ENCODE measurements around the gene TBC1D19. TPM values are rescaled to one million over a fixed set of nuclear protein-coding genes. Genes with fewer than 3 reads are reported as not detected.

The TBC1D19 gene
- total RNA-seq, 5 donors from 2014 or later (not counting 1 experiment from before 2014, with no cell fraction given) = 6.8 to 11.6 (median 9.4) TPM

DNA sequence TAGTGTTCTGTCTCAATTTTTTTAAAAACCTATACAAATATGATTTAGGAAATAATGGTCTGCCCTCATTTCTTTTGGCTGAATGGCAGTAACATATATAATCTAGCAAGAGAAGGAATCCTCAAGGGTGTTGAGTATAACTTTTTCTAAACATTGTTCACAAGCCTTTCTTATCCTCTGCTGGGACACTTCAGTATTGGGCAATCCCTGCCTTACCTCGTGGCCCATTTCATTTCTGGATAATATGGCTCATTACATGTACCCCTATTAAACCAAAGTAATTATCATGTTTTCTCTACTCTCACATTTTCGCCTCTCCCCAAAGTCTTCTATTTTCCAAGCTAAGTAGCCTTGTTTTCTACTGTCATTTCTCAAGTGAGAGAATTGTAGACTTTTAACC, 166.0 kb downstream of the TBC1D19 start:
- H3K27ac ChIP-seq (ENCODE audit: low read length) = no peak overlapping the region
- no peak overlapping the region for H3K4me3 ChIP-seq (ENCODE audit: control insufficient read depth in 1 of 2, extremely low read depth in 1 of 2, low read length in 1 of 2)
- POLR2A ChIA-PET = no interaction called here
- Mint-ChIP-seq H3K9me3 (peaks cover 0 to 5% (median 0%) of the 10 kb centered on the region in 3 donors), H3K36me3 (peaks cover 49% of the 10 kb centered on the region), H3K27ac (no peak overlapping the region), H3K4me1 (peaks cover 0 to 10% (median 0%) of the 10 kb centered on the region in 3 donors), H3K27me3 (no peaks in the 10 kb centered on the region), H3K4me3 (no peak overlapping the region)
- no peaks in the 10 kb centered on the region for H3K9me3 ChIP-seq
- H3K36me3 ChIP-seq (ENCODE audit: control insufficient read depth in 2 of 2, extremely low read depth in 1 of 2, insufficient read depth in 1 of 2, low read length in 1 of 2) = peaks cover 0 to 13% of the 10 kb centered on the region in 2 donors
- no peak for ATAC-seq (replicated peaks in 1 of 4)
- no peaks in the 10 kb centered on the region for H3K4me1 ChIP-seq (ENCODE audit: control insufficient read depth in 1 of 2, extremely low read depth in 1 of 2, insufficient read depth in 2 of 2, low read length in 2 of 2)
- CTCF ChIA-PET = interaction anchor here in 1 of 2 donors (0.6 kb wide), 1 partner anchor 1421 kb away, joined by 6 read pairs; no protein-coding TSS in a partner anchor
- WGBS (ENCODE audit: insufficient coverage) = 90% methylated on average over 1 of the region's 2 CpGs
- no peak for DNase-seq
- no peaks in the 10 kb centered on the region for H3K27me3 ChIP-seq (replicated peaks in 1 of 2; ENCODE audit: control insufficient read depth in 2 of 2, extremely low read depth in 1 of 2, insufficient read depth in 2 of 2, low read length in 1 of 2)

GRCh38 chr4:26751004-26751403, 167.1 kb downstream of the TBC1D19 start:
- peaks cover 0 to 5% (median 0%) of the 10 kb centered on the region in 3 donors for H3K9me3 Mint-ChIP-seq
- Histone ChIP-seq H3K4me1 (ENCODE audit: control insufficient read depth in 1 of 2, extremely low read depth in 1 of 2, insufficient read depth in 2 of 2, low read length in 2 of 2) (no peaks in the 10 kb centered on the region), H3K9me3 (no peaks in the 10 kb centered on the region), H3K36me3 (ENCODE audit: control insufficient read depth in 2 of 2, extremely low read depth in 1 of 2, insufficient read depth in 1 of 2, low read length in 1 of 2) (peaks cover 0 to 13% of the 10 kb centered on the region in 2 donors), H3K4me3 (ENCODE audit: control insufficient read depth in 1 of 2, extremely low read depth in 1 of 2, low read length in 1 of 2) (no peak overlapping the region), H3K27me3 (replicated peaks in 1 of 2; ENCODE audit: control insufficient read depth in 2 of 2, extremely low read depth in 1 of 2, insufficient read depth in 2 of 2, low read length in 1 of 2) (no peaks in the 10 kb centered on the region), H3K27ac (ENCODE audit: low read length) (no peak overlapping the region)
- POLR2A ChIA-PET = no interaction called here
- peaks cover 0 to 10% (median 0%) of the 10 kb centered on the region in 3 donors for H3K4me1 Mint-ChIP-seq
- CTCF ChIA-PET = no interaction called here
- H3K27ac Mint-ChIP-seq = no peak overlapping the region
- H3K27me3 Mint-ChIP-seq = no peaks in the 10 kb centered on the region
- H3K36me3 Mint-ChIP-seq = peaks cover 50% of the 10 kb centered on the region
- ATAC-seq (replicated peaks in 1 of 4) (no peak), DNase-seq (no peak)
- H3K4me3 Mint-ChIP-seq = no peak overlapping the region

- no peaks in the 10 kb centered on the region for H3K4me1 ChIP-seq (ENCODE audit: control insufficient read depth in 1 of 2, extremely low read depth in 1 of 2, insufficient read depth in 2 of 2, low read length in 2 of 2)
- Mint-ChIP-seq H3K9me3 (no peaks in the 10 kb centered on the region), H3K4me1 (peaks cover 0 to 5% (median 0%) of the 10 kb centered on the region in 3 donors), H3K36me3 (peaks cover 44% of the 10 kb centered on the region), H3K27me3 (no peaks in the 10 kb centered on the region), H3K27ac (no peak overlapping the region), H3K4me3 (no peak overlapping the region)
- DNase-seq (no peak), ATAC-seq (replicated peaks in 1 of 4) (no peak)
- no peaks in the 10 kb centered on the region for H3K27me3 ChIP-seq (replicated peaks in 1 of 2; ENCODE audit: control insufficient read depth in 2 of 2, extremely low read depth in 1 of 2, insufficient read depth in 2 of 2, low read length in 1 of 2)
- H3K27ac ChIP-seq (ENCODE audit: low read length) = no peak overlapping the region
- no CpG with 5 or more reads among the region's 1 CpG for WGBS (ENCODE audit: insufficient coverage)
- no peak overlapping the region for H3K4me3 ChIP-seq (ENCODE audit: control insufficient read depth in 1 of 2, extremely low read depth in 1 of 2, low read length in 1 of 2)
- ChIA-PET CTCF (no interaction called here), POLR2A (no interaction called here)
- H3K9me3 ChIP-seq = no peaks in the 10 kb centered on the region
- peaks cover 0 to 13% of the 10 kb centered on the region in 2 donors for H3K36me3 ChIP-seq (ENCODE audit: control insufficient read depth in 2 of 2, extremely low read depth in 1 of 2, insufficient read depth in 1 of 2, low read length in 1 of 2)
These were observed 168.0 kb downstream of the TBC1D19 start for GRCh38 chr4:26751838-26752237.

DNA sequence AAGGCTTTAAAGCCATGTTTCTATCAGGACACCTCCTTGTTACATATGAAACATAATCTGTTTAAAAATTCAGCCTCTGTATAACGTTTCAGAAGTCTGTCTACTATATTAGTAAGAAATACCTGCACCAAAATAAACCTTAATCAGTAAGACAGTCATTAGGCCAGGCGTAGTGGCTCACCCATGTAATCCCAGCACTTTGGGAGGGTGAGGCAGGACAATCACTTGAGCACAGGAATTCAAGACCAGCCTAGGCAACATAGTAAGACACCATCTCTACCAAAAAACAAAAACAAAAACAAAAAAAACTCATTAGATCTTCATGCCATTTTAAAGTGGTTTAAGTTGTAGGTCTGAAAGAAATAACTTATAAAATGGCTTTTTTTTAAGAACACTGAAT, 169.3 kb downstream of the TBC1D19 start:
- H3K4me1 ChIP-seq (ENCODE audit: control insufficient read depth in 1 of 2, extremely low read depth in 1 of 2, insufficient read depth in 2 of 2, low read length in 2 of 2) = no peaks in the 10 kb centered on the region
- POLR2A ChIA-PET = no interaction called here
- no peak overlapping the region for H3K27ac ChIP-seq (ENCODE audit: low read length)
- Mint-ChIP-seq H3K4me3 (no peak overlapping the region), H3K4me1 (peaks cover 0 to 4% (median 0%) of the 10 kb centered on the region in 3 donors), H3K27me3 (no peaks in the 10 kb centered on the region), H3K9me3 (no peaks in the 10 kb centered on the region), H3K36me3 (peaks cover 54% of the 10 kb centered on the region), H3K27ac (no peak overlapping the region)
- H3K36me3 ChIP-seq (ENCODE audit: control insufficient read depth in 2 of 2, extremely low read depth in 1 of 2, insufficient read depth in 1 of 2, low read length in 1 of 2) = peaks cover 0 to 13% of the 10 kb centered on the region in 2 donors
- DNase-seq = no peak
- no peaks in the 10 kb centered on the region for H3K9me3 ChIP-seq
- no peak overlapping the region for H3K4me3 ChIP-seq (ENCODE audit: control insufficient read depth in 1 of 2, extremely low read depth in 1 of 2, low read length in 1 of 2)
- H3K27me3 ChIP-seq (replicated peaks in 1 of 2; ENCODE audit: control insufficient read depth in 2 of 2, extremely low read depth in 1 of 2, insufficient read depth in 2 of 2, low read length in 1 of 2) = no peaks in the 10 kb centered on the region
- ATAC-seq (replicated peaks in 1 of 4) = no peak
- CTCF ChIA-PET = no interaction called here
- no CpG with 5 or more reads among the region's 2 CpGs for WGBS (ENCODE audit: insufficient coverage)

GRCh38 chr4:26753617-26754016, 169.7 kb downstream of the TBC1D19 start:
- no peaks in the 10 kb centered on the region for H3K4me1 ChIP-seq (ENCODE audit: control insufficient read depth in 1 of 2, extremely low read depth in 1 of 2, insufficient read depth in 2 of 2, low read length in 2 of 2)
- Mint-ChIP-seq H3K27me3 (no peaks in the 10 kb centered on the region), H3K4me3 (no peak overlapping the region), H3K27ac (no peak overlapping the region), H3K9me3 (no peaks in the 10 kb centered on the region), H3K4me1 (peaks cover 0 to 2% (median 0%) of the 10 kb centered on the region in 3 donors), H3K36me3 (peaks cover 54% of the 10 kb centered on the region)
- H3K36me3 ChIP-seq (ENCODE audit: control insufficient read depth in 2 of 2, extremely low read depth in 1 of 2, insufficient read depth in 1 of 2, low read length in 1 of 2) = peaks cover 0 to 13% of the 10 kb centered on the region in 2 donors
- over 99% methylated on average over 7 of the region's 10 CpGs for WGBS (ENCODE audit: insufficient coverage)
- POLR2A ChIA-PET = no interaction called here
- no peak overlapping the region for H3K4me3 ChIP-seq (ENCODE audit: control insufficient read depth in 1 of 2, extremely low read depth in 1 of 2, low read length in 1 of 2)
- no peak for ATAC-seq (replicated peaks in 1 of 4)
- DNase-seq = no peak
- no peak overlapping the region for H3K27ac ChIP-seq (ENCODE audit: low read length)
- no peaks in the 10 kb centered on the region for H3K27me3 ChIP-seq (replicated peaks in 1 of 2; ENCODE audit: control insufficient read depth in 2 of 2, extremely low read depth in 1 of 2, insufficient read depth in 2 of 2, low read length in 1 of 2)
- CTCF ChIA-PET = interaction anchor here in 1 of 2 donors (0.6 kb wide), 1 partner anchor 343 kb away, joined by 3 read pairs; no protein-coding TSS in a partner anchor
- H3K9me3 ChIP-seq = no peaks in the 10 kb centered on the region

DNA sequence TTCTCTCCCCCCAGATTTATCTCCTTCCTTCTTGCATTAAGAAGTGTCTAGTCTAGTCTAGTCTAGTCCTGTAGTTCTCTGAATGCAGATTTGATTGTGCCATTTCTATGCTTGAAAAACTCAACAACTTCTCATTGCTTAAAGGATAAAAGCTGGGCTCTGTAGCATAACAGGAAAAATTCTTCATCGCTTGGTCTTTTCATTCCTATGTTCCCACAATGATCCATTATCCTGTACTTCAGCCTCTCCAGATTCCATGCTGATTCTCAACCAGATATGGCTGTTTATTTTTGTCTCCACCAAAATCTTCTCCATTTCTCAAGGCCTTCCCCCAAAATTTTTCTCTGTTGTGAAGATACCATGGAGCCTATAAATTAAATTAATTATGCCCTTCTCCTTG, 173.9 kb downstream of the TBC1D19 start:
- ATAC-seq (replicated peaks in 1 of 4) (no peak), DNase-seq (no peak)
- ChIA-PET CTCF (no interaction called here), POLR2A (no interaction called here)
- Histone ChIP-seq H3K4me3 (ENCODE audit: control insufficient read depth in 1 of 2, extremely low read depth in 1 of 2, low read length in 1 of 2) (no peak overlapping the region), H3K27me3 (replicated peaks in 1 of 2; ENCODE audit: control insufficient read depth in 2 of 2, extremely low read depth in 1 of 2, insufficient read depth in 2 of 2, low read length in 1 of 2) (no peaks in the 10 kb centered on the region), H3K36me3 (ENCODE audit: control insufficient read depth in 2 of 2, extremely low read depth in 1 of 2, insufficient read depth in 1 of 2, low read length in 1 of 2) (no peaks in the 10 kb centered on the region), H3K9me3 (no peaks in the 10 kb centered on the region), H3K4me1 (ENCODE audit: control insufficient read depth in 1 of 2, extremely low read depth in 1 of 2, insufficient read depth in 2 of 2, low read length in 2 of 2) (no peaks in the 10 kb centered on the region), H3K27ac (ENCODE audit: low read length) (no peak overlapping the region)
- WGBS (ENCODE audit: insufficient coverage) = 100% methylated on average over 1 of the region's 1 CpG
- Mint-ChIP-seq H3K9me3 (no peaks in the 10 kb centered on the region), H3K27ac (no peak overlapping the region), H3K4me1 (no peaks in the 10 kb centered on the region), H3K36me3 (peaks cover 50% of the 10 kb centered on the region), H3K4me3 (no peak overlapping the region), H3K27me3 (no peaks in the 10 kb centered on the region)

DNA sequence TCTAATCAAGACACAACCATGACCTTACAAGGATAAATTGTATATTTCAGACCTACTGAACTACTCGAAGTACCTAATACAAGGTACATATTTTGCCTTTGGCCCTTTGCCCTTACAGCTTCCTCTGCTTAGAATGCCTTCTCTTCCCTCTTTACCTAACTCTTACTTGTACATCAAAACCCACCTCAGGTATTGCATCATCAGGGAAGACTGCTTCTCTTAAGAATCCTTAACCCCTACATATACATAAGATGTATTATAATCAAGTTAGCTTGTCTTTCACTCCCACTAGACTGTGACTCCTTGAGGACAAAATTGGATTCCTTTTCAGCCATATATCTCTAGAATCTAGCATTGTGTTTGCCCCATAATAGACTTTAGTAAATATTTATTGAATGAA, 175.0 kb downstream of the TBC1D19 start:
- H3K27ac ChIP-seq (ENCODE audit: low read length) = no peak overlapping the region

More for the DNA sequence above, 175.0 kb downstream of the TBC1D19 start:
- no peaks in the 10 kb centered on the region for H3K27me3 Mint-ChIP-seq
- CTCF ChIA-PET = no interaction called here
- ATAC-seq (replicated peaks in 1 of 4) (no peak), DNase-seq (no peak)
- Histone ChIP-seq H3K4me1 (ENCODE audit: control insufficient read depth in 1 of 2, extremely low read depth in 1 of 2, insufficient read depth in 2 of 2, low read length in 2 of 2) (no peaks in the 10 kb centered on the region), H3K4me3 (ENCODE audit: control insufficient read depth in 1 of 2, extremely low read depth in 1 of 2, low read length in 1 of 2) (no peak overlapping the region), H3K27me3 (replicated peaks in 1 of 2; ENCODE audit: control insufficient read depth in 2 of 2, extremely low read depth in 1 of 2, insufficient read depth in 2 of 2, low read length in 1 of 2) (no peaks in the 10 kb centered on the region), H3K36me3 (ENCODE audit: control insufficient read depth in 2 of 2, extremely low read depth in 1 of 2, insufficient read depth in 1 of 2, low read length in 1 of 2) (no peaks in the 10 kb centered on the region), H3K9me3 (no peaks in the 10 kb centered on the region)
- 100% methylated on average over 1 of the region's 1 CpG for WGBS (ENCODE audit: insufficient coverage)
- POLR2A ChIA-PET = no interaction called here
- H3K27ac Mint-ChIP-seq = no peak overlapping the region
- H3K9me3 Mint-ChIP-seq = no peaks in the 10 kb centered on the region
- H3K36me3 Mint-ChIP-seq = peaks cover 48% of the 10 kb centered on the region
- no peak overlapping the region for H3K4me3 Mint-ChIP-seq
- no peaks in the 10 kb centered on the region for H3K4me1 Mint-ChIP-seq

All from T-cell (primary cell).